Activated T-helper 1 cell treated with Interleukin-2 at 50 U/mL for 16 hours (primary cell): ENCODE data around the gene SMARCD1.
"Not testable (repeated sequence)": the region's sequence is repeated elsewhere in the genome, so short reads cannot be mapped to it uniquely, and the experiment has no call there.

Source experiments
- DNase-seq: peaks from one replicate; pipeline ENCODE4 v3.0.0-alpha.2; 2020; ENCODE audit warnings: low read depth

Gene SMARCD1

DNA sequence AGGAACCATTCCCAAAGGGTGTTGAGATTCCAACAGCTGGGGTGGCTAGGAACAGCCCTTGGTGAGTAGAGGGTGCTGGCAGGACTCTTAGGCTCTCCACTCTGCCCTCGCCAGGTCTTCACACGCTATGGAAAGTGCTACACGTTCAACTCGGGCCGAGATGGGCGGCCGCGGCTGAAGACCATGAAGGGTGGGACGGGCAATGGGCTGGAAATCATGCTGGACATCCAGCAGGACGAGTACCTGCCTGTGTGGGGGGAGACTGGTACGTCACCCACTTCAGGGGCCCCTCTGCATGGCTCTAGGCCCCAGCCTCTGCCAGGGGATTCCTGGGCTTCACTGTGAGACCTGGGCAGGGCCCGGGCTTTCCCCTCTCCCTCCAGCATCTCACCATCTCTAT is 8.0 kb upstream of the SMARCD1 start:
- DNase-seq, result no peak

DNA sequence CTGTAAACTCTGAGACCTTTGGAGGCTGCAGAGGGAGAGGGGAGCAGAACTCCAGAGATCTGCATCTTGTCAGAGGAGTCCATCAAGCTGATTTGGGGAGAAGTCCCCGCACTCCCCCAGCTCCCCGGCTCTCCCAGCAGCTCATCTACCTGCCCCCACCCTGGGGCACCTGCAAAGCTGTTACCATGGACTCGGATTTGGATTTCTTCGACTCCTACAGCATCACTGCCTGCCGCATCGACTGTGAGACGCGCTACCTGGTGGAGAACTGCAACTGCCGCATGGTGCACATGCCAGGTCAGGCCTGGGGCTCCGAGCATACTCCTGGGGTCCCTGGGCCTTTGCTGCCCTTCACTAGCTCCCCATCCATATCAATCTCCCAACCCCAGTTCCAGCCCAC is 6.9 kb upstream of the SMARCD1 start:
- DNase-seq, result no peak

DNA sequence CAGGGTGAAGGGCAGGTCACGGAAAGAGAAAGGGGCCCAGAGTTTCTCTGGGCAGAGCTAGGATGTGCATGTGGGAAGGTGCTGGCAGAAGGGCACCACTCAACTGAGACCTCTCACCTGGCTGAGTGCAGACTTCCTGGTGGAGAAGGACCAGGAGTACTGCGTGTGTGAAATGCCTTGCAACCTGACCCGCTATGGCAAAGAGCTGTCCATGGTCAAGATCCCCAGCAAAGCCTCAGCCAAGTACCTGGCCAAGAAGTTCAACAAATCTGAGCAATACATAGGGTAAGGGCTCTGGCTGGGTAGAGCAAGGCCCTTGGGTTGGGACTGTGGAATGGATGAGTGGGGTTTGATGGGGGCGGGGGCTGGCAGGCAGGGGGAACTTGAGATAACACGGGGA is 5.4 kb upstream of the SMARCD1 start:
- DNase-seq, result no peak

DNA sequence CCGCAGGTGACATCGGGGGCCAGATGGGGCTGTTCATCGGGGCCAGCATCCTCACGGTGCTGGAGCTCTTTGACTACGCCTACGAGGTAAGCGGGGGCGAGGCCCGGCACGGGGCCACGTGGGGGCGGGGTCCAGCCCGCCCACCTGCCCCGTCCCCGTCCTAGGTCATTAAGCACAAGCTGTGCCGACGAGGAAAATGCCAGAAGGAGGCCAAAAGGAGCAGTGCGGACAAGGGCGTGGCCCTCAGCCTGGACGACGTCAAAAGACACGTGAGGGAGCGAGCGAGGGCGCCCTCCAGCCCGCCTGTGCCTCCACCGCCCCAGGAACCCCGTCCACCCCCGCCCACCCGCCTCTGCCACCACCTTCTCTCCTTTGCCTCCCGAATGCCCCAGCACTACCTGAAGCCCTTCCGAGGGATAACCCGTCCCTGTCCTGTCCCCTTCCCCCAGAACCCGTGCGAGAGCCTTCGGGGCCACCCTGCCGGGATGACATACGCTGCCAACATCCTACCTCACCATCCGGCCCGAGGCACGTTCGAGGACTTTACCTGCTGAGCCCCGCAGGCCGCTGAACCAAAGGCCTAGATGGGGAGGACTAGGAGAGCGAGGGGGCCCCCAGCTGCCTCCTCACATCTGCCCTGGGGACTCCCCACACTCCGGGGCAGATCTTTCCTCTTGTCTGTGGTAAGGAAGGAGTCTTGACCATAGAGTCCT is 3.9 kb upstream of the SMARCD1 start:
- DNase-seq, result no peak

DNA sequence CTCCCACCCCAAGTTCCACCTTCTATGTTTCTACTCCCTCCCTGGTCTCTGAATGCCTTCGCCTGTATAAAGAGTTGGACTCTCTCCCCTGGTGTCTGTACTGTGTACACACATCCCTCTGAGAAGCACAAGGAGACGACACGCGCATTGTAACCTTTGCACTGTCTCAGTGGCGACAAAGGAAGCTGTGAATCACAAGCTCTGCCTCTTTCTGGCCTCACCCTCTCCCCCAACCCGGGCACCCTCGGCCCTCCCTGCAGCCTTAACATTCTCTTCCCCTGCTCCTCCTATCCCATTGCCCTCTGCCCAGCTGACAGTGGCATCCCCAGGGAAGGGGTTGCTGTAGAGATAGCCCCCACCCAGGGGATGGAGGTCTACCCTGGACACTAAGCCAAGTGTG is 2.5 kb upstream of the SMARCD1 start:
- no peak for DNase-seq

DNA sequence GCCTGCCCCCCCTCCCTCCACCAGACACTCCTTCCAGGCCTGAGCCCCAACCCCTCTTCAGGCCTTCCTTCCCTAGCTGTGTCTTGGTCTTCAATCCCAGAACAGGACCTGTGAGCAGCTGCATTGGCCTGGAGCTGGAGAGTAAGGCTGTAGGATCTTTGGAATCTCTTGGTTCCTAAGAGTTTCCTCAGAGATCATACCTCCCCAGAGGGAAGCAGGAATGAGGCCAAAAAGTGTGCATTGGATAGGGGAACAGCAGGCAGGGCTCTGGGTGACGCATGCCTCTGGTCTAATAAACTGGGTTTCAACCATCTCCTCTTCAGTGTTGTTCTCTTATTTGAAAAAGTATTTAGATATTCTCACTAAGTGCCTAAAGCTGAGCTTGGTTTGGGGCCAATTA is 1.8 kb upstream of the SMARCD1 start:
- DNase-seq, result no peak

DNA sequence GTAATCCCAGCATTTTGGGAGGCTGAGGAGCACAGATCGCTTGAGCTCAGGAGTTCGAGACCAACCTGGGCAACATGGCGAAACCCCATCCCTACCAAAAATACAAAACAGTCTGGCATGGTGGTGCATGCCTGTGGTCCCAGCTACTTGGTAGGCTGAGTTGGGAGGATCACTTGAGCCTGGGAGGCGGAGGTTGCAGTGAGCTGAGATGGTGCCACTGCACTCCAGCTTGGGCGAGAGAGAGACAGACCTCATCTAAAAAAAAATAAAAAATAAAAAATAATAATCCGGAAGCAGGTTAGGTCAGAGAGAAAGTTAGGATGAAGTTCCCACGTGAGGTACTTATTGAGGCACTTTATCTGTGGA is 750 bp upstream of the SMARCD1 start:
- not testable (repeated sequence) for DNase-seq

DNA sequence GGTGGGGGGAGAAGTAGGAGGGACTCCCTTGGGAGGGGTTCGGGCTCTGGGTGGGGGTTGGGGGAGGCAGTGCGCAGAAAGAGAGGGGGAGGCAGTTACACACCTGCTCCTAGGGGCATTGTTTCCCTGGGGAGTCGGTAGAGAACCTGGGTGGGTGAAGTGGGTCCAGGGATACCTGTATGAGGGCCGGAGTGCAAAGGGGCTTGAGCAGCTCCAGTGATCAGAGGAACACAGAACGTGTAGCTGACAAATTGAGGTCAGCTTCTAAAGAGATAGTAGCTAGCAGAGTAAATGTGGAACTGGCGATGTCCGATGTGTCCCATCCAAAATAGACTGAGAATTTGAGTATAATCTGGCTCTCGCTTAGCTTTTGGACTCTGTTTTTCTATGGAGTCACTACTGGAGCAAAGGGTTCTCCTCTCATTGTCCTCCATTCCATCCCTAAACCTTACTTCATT is 502 bp downstream of the SMARCD1 start:
- no peak for DNase-seq

DNA sequence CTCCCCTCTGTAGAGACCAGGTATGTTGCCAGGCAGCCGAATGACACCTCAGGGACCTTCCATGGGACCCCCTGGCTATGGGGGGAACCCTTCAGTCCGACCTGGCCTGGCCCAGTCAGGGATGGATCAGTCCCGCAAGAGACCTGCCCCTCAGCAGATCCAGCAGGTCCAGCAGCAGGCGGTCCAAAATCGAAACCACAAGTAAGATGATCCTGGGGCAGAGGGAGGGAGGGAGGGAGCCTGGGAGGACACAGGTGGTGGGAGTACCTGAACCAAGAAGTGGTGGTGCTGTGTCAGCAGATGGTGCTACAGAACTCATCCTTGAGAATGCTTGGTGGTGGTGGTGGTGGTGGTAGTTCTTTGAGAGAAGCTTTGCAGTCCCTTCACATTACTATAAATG is 1.0 kb downstream of the SMARCD1 start:
- no peak for DNase-seq

DNA sequence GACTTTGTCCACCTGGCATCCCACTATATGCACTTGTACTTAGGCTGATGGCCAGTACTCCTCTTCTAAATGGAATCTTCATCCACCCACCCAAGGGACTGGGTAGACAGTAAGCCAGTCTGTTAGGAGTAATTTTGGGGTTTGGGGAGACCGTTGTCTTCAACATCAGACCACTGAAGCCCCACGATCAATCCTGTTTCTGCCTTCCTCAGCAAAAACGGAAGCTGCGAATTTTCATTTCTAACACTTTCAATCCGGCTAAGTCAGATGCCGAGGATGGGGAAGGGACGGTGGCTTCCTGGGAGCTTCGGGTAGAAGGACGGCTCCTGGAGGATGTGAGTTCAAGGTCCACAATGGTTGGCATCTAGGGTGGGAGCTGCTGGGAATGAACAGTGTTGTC is 2.0 kb downstream of the SMARCD1 start:
- DNase-seq, result no peak

DNA sequence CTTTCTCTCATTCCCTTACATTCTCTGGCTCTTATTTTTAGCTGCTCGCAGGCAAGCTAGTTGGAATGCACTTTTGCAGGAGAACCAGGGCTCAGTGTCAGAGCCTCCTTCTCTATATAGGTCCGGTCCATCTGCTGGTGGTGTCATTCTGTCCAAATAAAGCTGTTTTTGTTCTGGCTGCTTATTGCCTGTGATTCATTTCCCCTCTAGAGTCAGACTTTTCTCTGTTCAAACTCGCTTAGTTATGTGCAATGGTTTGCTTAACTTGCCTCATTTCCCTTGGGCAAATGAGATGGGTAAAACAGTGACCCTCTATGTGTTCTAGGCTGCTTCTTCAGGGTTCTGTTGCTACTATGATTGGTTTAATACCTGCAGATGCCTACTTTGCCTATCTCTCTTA is 2.9 kb downstream of the SMARCD1 start:
- no peak for DNase-seq

DNA sequence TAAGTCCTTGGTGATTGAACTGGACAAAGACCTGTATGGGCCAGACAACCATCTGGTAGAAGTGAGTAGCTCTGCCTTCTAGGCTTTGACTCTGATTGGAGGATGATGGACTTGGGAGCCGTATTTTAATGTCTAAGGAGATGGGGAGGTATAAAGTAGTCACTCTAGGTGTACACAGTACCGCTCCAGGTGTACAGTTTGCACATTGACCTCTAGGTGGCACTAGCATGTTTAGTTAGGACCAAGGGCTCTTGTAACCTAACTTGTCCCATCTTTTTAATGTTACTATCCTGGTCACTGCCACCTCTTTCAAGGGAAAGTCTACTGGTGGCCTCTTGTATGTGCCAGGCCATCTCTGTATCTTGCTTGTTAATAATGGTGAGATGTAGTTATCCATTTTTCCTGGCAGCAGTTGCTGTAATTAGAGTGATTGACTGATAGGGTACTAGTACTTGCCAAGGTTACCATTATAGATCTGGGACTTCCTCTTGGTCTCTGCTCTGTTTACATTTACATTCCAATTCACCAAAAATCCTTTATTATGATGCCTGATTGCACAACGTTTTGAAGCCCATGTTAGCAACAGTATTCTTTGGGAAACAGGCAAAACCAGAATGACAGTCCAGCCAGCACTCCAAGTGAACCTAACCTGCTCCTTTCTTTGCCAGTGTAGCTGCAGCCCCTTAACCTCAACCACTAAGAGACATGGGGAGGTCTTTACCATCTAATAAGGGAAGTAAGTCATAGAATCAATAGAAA is 3.6 kb downstream of the SMARCD1 start:
- peak; percentile 17 for DNase-seq

DNA sequence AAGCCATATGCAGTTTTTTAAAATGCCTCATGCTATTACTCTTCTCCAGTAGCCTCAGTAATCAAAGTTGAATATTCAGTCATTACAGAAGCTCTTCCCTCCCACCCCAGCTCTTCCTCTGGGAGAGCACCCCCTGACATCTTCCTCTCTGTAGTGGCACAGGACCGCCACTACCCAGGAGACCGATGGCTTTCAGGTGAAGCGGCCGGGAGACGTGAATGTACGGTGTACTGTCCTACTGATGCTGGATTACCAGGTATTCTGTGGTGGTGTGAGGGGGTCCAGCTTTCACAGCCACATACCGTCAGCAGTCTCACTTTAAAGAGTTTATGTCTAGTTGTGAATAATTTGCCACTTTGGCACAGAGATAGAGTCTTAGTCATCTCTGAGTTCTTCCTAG is 4.6 kb downstream of the SMARCD1 start:
- DNase-seq, result no peak

DNA sequence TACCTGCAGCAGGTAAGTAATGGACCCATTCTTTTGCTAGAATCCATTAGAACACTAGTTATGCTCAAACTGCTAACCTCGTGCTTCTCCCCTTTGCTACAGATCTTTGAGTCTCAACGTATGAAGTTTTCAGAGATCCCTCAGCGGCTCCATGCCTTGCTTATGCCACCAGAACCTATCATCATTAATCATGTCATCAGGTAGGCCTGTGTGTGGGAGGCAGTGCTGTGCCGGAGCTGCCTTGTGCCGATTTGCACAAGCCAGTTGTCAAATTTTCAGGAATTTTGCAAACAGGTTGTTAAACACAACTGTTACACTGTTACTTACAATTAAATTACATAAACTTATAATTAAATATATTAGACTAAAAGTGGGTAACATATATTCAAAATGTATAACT is 5.2 kb downstream of the SMARCD1 start:
- DNase-seq, result no peak

DNA sequence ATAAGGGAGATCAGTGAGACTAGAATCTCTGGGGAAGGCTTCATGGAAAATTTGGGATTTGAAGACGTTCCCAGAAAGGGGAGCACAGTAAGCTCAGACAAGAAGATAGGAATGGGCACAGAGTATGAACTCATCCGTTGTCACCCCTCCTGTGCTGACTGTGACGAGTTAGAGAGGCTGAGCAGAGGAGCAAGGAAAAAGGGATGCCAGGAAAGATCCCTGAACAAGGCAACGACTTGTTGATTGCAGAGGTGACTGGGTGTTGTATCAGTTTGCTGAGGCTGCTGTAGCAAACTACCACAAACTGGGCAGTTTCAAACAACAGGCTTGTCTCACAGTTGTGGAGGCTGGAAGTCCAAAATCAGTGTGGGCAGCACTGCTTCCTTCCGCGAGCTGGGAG is 12.8 kb downstream of the SMARCD1 start:
- DNase-seq, result no peak

DNA sequence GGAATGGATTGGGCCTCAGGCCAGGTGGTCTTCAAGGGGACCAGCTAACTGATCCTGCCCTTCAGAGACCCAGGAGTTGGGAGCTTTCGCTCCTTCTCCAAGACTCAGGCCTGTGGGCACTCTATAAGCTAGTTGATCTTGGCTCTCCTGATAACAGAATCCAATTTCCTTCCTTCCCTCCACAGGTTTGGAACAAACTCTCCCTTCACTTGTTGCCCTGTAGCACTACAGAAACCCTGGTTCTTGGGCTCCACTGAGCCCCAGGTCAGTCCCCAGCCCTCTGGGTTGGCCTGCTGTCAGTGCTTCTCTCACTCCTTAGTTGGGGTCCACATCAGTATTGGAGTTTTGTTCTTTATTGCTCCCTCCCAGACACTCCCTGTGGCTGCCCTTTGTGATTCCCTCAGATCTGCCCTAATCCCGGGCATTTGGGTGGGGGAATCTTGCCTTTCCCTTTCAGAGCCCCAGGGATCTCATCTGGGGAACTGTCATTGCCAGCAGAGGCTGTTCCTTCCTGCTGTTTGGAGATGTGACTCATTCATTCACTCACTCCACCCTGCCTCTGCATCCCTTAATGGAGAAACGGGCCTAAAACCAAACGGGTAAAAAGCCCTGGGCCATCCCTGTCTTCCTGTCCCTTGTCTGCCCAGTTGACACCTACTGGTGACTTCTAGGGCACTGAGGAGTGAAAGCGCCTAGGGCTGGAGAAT is 14.3 kb downstream of the SMARCD1 start:
- DNase-seq, result no peak

DNA sequence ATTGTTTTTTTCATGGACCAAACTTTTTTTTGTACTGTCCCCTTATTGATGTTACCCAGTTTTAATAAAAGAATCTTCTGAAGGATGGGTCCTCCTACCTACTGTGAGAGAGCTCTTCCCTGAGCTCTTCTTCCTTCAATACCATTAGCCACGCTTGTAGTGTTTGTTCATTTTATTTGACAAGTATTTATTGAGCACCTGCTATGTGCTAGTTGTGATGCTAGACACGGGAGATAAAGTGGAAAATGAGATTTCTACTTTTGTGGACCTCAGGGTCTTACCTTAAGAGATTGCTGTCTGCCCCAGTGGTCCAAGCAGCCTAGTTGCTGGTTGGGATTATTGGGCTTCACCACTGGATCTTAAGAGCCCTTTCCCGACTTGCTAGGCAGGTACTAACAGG is 15.4 kb downstream of the SMARCD1 start:
- DNase-seq, result no peak

DNA sequence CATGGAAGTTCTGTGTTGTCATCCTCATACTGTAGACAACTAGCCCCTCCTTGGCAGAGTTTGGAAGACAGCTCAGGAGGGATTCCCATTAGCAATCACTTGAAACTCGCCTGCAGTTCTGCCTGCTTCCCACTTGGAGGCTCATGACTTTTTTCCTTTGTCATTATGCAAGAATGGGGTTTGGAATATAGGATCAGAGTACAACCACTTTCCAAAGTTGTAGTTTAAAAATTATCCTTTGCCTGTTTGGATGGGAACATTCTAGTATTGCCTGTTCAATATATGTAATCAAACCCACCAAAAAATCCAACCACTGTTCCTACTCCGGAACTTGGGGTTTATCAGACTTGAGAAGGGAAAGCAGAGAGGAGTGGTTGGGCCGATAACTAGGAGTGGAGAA is 16.5 kb downstream of the SMARCD1 start:
- DNase-seq, result no peak

DNA sequence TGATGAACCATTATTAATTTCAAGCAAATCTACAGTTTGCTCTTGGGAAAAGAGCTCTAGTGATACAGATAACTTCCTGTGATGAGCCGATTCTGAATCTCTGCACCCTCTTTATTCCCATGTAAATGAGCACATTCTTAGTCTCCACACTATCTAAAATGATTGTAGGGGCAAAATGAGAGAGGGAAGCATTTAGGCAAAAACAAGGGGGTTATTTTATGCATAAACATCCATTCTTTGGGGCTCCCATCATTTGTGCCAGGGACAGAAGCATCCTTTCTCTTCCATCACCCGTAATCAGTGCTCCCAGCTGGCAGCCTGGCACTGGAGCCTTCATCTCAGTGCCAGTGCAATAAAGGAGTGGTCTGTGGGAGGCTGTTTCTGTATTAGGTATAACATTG is 17.0 kb downstream of the SMARCD1 start:
- DNase-seq, result no peak

DNA sequence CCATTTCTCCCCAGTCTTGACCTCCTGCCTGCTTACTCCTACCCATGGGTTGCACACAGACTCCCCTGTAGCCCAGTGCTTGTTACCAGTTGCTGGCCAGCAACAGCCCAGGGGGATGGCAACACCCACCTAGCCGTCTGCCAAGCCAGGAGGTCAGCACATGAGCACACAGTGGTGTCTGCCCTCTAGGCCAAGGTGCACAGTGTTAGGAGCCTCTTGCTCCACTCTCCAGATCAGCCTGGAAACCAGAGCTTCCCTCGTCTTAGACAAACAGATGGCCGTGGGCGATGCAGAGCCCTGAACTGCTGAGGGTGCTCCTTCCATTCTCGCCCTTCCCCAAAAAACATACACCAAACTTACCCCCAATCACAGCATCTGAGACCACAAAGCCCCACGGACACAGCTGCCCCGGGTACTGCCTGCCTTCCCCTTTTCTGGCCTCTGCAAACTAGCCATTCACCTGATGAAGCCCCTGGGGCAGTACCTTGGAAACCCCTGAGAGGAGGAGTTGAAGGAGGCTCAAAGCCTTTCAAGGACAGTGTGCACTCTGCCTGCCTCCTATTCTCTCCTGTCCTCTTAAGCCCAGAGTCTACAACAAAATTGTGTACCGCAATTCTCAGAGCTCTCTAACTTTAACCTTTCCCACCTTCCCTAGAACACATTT is 17.6 kb downstream of the SMARCD1 start:
- DNase-seq, result no peak

DNA sequence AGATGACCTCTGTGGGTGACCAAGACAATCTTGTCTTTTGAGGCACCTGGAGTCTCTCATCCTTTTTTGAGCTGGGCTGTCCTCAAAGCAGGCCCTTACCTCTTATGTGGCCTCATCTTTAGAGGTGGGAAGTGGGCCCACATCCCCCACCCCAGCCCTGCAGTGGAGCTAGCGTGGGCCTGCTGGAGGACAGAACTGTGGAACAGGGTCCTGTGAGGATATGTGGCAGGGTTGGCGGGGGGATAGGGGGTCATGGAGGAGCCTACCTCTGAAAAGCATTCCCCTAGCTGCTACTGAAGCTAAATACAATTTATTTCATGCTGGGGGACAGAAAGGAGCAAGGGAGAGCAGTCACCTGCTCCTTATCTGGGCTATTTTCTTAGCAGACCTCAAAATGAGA is 18.2 kb downstream of the SMARCD1 start:
- DNase-seq, result no peak

DNA sequence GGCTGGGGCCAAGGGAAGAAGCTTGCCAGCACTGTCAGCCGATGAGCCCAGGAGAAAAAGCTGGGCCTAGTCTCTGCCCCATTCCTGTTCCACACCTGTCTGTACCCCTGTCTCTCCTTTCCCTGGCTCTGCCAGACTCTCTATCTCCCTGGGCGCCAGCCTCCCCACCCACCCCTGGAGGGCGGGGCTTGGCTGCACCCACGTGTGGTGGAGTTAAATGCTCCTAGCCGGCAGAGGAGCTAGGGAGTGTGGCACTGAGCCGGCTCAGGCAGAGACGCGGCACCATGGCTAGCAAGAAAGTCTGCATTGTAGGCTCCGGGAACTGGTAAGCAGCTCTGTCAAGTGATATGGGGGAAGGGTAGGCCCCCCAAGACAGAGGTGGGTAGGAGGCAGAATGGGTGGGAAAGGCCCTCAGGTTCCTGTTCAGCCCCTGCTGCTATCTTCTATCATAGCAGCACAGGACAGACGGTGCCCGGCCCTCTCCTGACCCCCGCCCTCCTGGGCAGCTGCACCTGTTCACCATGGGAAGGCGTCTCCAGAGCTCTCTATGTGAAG is 18.7 kb downstream of the SMARCD1 start, which contains the start of gene GPD1:
TSS of gene GPD1 (plus strand) at position 242 of the 555 bp plus-strand sequence. CDS start at position 285, 43 bp downstream.
- no peak for DNase-seq
